Adrenal gland (tissue), 12 donors: Measurements from ENCODE around the gene ABAT. TPM values are rescaled to one million over a fixed set of nuclear protein-coding genes. Genes with fewer than 3 reads are reported as not detected.

Experiments
- DNase-seq, 7 donors: peaks; one replicate each; pipeline ENCODE4 v3.0.0-alpha.2; 2019 to 2020
- H3K27ac ChIP-seq, 5 donors: fragments of 200-600 bp; sonication (generic) in 4 of 5; 1 replicate in 3 of 5; 2 replicates in 2 of 5; pipeline versions ENCODE4 v1.5.1 to v1.8.0; 2016 to 2020; ENCODE audit warnings: mild to moderate bottlenecking in 1 of 5
- H3K27me3 ChIP-seq: fragments of 200-600 bp; 2 replicates; pipeline ENCODE4 v1.8.0; 2021
- H3K36me3 ChIP-seq, 2 donors: fragments of 200-600 bp; replicated peaks in 1 of 2; 1 replicate in 1 of 2; 2 replicates in 1 of 2; pipeline versions ENCODE4 v1.5.1 to v1.8.0; 2018 to 2022
- H3K4me1 ChIP-seq, 2 donors: fragments of 200-600 bp; replicated peaks in 1 of 2; 1 replicate in 1 of 2; 2 replicates in 1 of 2; pipeline versions ENCODE4 v1.5.1 to v1.8.0; 2018 to 2021
- H3K4me3 ChIP-seq, 4 donors: fragments of 200-600 bp; sonication (generic) in 3 of 4; one replicate each; pipeline ENCODE4 v1.5.1; 2016 to 2018
- H3K9me3 ChIP-seq, 3 donors: fragments of 200-600 bp; sonication (generic) in 1 of 3; replicated peaks in 1 of 3; 1 replicate in 2 of 3; 2 replicates in 1 of 3; pipeline versions ENCODE4 v1.5.1 to v1.8.0; 2016 to 2021
- POLR2A ChIP-seq, 2 donors: fragments of 450-650 bp; IDR thresholded peaks; one replicate each; pipeline ENCODE4 v1.6.1; 2017; ENCODE audit warnings: antibody characterized with exemption in 2 of 2, mild to moderate bottlenecking in 2 of 2, moderate library complexity in 1 of 2
- WGBS, 4 donors: extraction: QIAGEN DNeasy Blood & Tissue Kit in 2 of 4; methylation state at CpG; one replicate each; pipeline versions ENCODE4 v1.1.5 to v1.1.7; 2013 to 2017; 5-methylcytosine and 5-hydroxymethylcytosine counted together
- intact Hi-C, 2 donors: fragments of 100-400 bp; cut with DNase I; formaldehyde crosslinking; loops; one replicate each; pipeline versions ENCODE4 v1.14.1 to v1.15.0; 2022 to 2023
- polyA plus RNA-seq, 3 donors: library from polyadenylated mRNA; stranded (reverse); fragments of 200-250 nt in 2 of 3; fragments of 350-450 nt in 1 of 3; fragmentation: Illumina TruSeq in 1 of 3; extraction: RNeasy Lipid Tissue Mini Kit (QIAGEN cat#74804) in 1 of 3; gene quantifications; one replicate each; pipeline ENCODE4 v1.2.3, GENCODE V29; 2013 to 2014
- total RNA-seq, 9 donors: library from RNA; depleted of rRNA in 4 of 9; stranded (reverse); fragments of >200 nt in 4 of 9; fragments of 120-200 nt in 1 of 9; fragmentation: NEBNext Ultra II Directional in 1 of 9; extraction: Animal tissue kit (Norgen Biotek cat#: 25700) in 1 of 9; gene quantifications; one replicate each; pipeline versions ENCODE4 v1.1.0 to v1.2.4, GENCODE V29; 2013 to 2023
- TF ChIP-seq, protein P1 (sequence below), 6 experiments: fragments of 450-650 bp in 4 of 6; fragments of 200-600 bp in 2 of 6; sonication (generic) in 1 of 6; IDR thresholded peaks; 1 replicate in 5 of 6; 2 replicates in 1 of 6; pipeline versions ENCODE4 v1.5.1 to v1.8.0; 2016 to 2021; ENCODE audit warnings: antibody characterized with exemption in 6 of 6, mild to moderate bottlenecking in 2 of 6, moderate library complexity in 1 of 6
- donor health status: healthy with polysubstance abuse.
- donor health status: Bipolar disorder and iron deficiency.
- donor health status: DM: yes; HTN: yes; CAD: no.
- donor health status: DM: no; HTN: no; CAD: no.
- donor health status: DM: no; HTN: no; CAD: no.
- donor health status: DM: yes; HTN: yes; CAD: no.

Gene ABAT
- total and polyA plus RNA-seq, 12 donors: 12.1 to 89.2 (median 28.5) TPM

DNA sequence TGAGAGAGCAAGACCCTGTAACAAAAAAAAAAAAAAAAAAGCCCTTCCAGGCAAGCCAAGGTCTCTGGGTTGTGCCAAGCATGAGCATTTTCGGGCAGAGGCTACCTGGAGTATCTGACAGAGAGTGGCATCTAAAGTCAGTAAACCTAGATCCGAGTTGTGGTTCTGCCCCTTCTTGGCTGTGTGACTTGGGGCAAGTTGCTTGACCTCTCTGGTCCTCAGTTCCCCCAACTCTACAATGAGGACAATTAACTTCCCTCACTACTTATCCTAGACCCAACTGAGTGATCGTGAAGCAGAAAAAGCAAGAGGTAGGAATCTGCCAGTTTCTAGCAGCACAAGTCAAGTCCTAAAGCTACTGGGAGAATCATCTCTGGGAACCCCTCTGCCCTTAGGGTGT, 88.7 kb downstream of the ABAT start:
- intact Hi-C loops: no loop called here
- no peaks in the 10 kb centered on the region for H3K36me3 ChIP-seq
- WGBS, 4 donors: 86 to 97% (median 91%) methylated on average over 3 of the region's 3 CpGs

DNA sequence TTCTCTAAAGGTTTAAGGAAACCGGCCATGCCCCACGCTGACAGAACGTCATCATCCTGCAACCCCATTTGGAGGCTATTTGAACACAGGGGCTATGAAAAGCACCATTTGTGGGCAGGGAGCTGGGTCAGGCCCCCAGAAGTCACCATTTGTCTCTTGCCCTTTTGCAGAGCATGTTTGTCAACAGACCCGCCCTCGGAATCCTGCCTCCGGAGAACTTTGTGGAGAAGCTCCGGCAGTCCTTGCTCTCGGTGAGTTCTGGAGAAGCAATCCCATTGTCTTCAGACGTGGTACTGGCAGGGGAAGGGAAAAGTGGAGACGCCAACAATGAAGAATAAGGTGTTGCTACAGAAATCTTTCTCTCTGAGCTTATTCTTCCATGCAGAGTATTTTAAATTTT, 89.5 kb downstream of the ABAT start:
- Histone ChIP-seq H3K4me1 (no peaks in the 10 kb centered on the region), H3K4me3 (no peak overlapping the region), H3K9me3 (no peaks in the 10 kb centered on the region), H3K27me3 (no peaks in the 10 kb centered on the region), H3K27ac (no peak overlapping the region), H3K36me3 (no peaks in the 10 kb centered on the region)
- no peak for TF ChIP-seq POLR2A (IDR thresholded peaks at IDR 0.05)
- TF ChIP-seq, protein P1, sequence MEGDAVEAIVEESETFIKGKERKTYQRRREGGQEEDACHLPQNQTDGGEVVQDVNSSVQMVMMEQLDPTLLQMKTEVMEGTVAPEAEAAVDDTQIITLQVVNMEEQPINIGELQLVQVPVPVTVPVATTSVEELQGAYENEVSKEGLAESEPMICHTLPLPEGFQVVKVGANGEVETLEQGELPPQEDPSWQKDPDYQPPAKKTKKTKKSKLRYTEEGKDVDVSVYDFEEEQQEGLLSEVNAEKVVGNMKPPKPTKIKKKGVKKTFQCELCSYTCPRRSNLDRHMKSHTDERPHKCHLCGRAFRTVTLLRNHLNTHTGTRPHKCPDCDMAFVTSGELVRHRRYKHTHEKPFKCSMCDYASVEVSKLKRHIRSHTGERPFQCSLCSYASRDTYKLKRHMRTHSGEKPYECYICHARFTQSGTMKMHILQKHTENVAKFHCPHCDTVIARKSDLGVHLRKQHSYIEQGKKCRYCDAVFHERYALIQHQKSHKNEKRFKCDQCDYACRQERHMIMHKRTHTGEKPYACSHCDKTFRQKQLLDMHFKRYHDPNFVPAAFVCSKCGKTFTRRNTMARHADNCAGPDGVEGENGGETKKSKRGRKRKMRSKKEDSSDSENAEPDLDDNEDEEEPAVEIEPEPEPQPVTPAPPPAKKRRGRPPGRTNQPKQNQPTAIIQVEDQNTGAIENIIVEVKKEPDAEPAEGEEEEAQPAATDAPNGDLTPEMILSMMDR (IDR thresholded peaks at IDR 0.05): no peak
- WGBS, 4 donors: 76 to 93% (median 82%) methylated on average over 7 to 10 of the region's 10 CpGs
- DNase-seq: no peak
- intact Hi-C loops: no loop called here

More for the DNA sequence above, 88.7 kb downstream of the ABAT start:
- Histone ChIP-seq H3K27me3 (no peaks in the 10 kb centered on the region), H3K9me3 (no peaks in the 10 kb centered on the region), H3K4me1 (no peaks in the 10 kb centered on the region), H3K4me3 (no peak overlapping the region), H3K27ac (no peak overlapping the region)
- DNase-seq: no peak
- TF ChIP-seq, protein P1 (IDR thresholded peaks at IDR 0.05): no peak
- no peak for TF ChIP-seq POLR2A (IDR thresholded peaks at IDR 0.05)

DNA sequence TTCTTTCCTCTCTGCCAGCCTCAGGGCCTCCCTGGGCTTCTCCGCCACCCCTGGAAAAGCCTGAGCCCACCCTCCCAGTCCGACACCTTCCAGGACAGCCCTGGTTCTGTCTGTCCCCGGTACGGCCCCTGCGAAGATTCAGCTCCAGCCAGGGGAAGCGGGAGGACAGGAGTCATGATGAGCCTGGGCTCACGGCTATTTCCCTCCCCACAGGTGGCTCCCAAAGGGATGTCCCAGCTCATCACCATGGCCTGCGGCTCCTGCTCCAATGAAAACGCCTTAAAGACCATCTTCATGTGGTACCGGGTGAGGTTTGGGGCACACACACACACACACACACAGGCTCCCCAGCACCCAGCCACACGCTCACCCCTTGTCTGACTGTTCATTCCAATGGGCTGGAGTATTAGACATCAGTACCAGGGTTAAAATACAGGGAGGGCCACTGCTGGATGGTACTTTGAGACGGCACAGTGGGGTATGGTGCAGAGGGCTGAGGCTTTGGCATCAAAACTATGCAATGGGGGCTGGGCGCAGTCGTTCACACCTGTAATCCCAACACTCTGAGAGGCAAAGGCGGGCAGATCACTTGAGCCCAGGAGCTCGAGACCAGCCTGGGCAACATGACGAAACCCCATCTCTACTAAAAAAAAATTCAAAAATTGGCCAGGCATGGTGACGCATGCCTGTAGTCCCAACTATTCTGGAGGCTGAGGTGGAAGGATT, 90.3 kb downstream of the ABAT start:
- Histone ChIP-seq H3K27me3 (no peaks in the 10 kb centered on the region), H3K9me3 (no peaks in the 10 kb centered on the region), H3K27ac (no peak overlapping the region), H3K36me3 (no peaks in the 10 kb centered on the region), H3K4me3 (no peak overlapping the region), H3K4me1 (no peaks in the 10 kb centered on the region)
- no peak for DNase-seq
- TF ChIP-seq, protein P1 (IDR thresholded peaks at IDR 0.05): no peak
- TF ChIP-seq POLR2A (IDR thresholded peaks at IDR 0.05): no peak
- 89 to 92% (median 92%) methylated on average over 8 to 18 of the region's 18 CpGs for WGBS, 4 donors
- intact Hi-C loops: no loop called here

DNA sequence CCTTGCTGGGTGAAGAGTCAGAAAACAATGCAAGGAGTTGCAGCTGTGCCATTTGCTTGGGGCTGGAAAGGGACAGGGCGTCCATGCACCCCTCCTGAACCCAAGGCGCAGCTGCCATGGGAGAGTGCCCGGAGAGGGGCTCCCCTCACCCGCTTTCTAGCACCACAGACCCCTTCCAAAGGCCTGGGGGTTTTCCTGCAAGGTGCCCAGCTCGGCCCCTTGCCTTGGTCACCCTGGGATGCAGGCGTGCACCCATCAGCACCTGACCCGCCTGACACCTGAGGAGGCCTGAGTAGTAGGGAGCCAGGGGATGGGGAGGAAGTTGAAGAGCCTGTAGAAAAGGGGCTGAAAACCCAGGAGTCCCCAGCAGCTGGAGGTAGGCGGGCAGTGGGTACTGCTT, 92.8 kb downstream of the ABAT start:
- no peak overlapping the region for H3K4me3 ChIP-seq
- H3K27ac ChIP-seq: no peak overlapping the region
- no peaks in the 10 kb centered on the region for H3K27me3 ChIP-seq
- intact Hi-C loops: no loop called here
- no peak for DNase-seq
- TF ChIP-seq, protein P1 (IDR thresholded peaks at IDR 0.05): no peak
- no peak for TF ChIP-seq POLR2A (IDR thresholded peaks at IDR 0.05)
- no peaks in the 10 kb centered on the region for H3K9me3 ChIP-seq
- H3K36me3 ChIP-seq: no peaks in the 10 kb centered on the region
- no peaks in the 10 kb centered on the region for H3K4me1 ChIP-seq
- 95 to 100% (median 96%) methylated on average over 2 to 8 of the region's 8 CpGs for WGBS, 4 donors
